Germinal center (tissue), 1 donor: ENCODE results near the gene PARP9.

Source experiments
- DNase-seq: peaks from one replicate; pipeline ENCODE4 v3.0.0; 2012; ENCODE audit warnings: mixed read lengths, low spot score

The PARP9 gene

DNA sequence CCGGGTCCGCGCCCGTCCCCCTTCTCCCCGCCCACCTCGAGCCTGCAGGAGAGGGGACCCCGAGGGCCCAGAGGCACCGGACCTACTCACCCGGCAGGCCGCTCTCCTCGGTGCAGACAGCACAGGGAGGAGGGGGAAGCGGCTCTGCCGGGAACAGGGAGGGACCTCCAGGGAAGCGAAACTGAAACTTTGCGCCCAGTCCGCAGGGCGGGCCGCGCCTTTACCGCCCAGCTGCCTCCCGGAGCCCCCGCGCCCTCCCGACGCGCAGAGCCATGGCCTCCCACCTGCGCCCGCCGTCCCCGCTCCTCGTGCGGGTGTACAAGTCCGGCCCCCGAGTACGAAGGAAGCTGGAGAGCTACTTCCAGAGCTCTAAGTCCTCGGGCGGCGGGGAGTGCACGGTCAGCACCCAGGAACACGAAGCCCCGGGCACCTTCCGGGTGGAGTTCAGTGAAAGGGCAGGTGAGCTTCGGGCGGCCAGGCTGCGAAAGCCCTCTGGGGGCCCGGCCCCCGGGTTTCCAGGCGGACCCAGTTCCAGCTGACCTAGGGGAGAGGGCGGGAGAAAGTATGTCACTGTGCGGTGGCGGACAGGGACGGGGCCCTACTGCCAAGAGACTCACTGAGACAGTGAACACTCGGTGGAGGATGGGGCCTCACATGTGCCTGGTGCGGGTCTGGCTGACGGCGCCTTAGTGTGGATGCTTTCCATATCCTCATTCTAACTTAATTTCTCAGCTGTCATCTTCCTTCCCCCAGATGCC, at the start of gene PARP9, which contains the start of gene DTX3L:
PARP9 (minus strand) TSS at position 146 of the 758 bp plus-strand sequence. CDS start 4,680 bp downstream, outside the sequence.
DTX3L (plus strand) TSS at position 184 of the 758 bp plus-strand sequence; CDS start at position 273, 89 bp downstream.
- peak; percentile 87 for DNase-seq

DNA sequence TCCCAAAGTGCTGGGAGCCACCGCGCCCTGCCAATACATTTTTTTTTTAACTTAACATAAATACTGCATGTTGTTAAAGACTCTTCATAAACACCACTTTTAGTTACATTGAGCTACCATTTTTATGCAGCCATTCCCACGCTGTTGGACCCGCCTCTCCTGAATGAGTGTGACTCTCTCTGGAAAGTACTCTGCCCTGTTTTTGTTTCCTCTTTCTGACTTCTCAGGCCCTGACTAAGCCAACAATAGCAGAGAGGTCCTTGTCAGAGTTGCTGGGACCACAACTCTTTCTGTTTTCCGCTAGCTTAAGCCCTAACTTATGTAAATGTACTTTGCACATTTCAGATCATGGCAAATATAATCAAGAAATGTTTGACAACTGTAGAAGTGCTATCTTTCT, 48.6 kb upstream of the PARP9 start:
- DNase-seq: no peak

DNA sequence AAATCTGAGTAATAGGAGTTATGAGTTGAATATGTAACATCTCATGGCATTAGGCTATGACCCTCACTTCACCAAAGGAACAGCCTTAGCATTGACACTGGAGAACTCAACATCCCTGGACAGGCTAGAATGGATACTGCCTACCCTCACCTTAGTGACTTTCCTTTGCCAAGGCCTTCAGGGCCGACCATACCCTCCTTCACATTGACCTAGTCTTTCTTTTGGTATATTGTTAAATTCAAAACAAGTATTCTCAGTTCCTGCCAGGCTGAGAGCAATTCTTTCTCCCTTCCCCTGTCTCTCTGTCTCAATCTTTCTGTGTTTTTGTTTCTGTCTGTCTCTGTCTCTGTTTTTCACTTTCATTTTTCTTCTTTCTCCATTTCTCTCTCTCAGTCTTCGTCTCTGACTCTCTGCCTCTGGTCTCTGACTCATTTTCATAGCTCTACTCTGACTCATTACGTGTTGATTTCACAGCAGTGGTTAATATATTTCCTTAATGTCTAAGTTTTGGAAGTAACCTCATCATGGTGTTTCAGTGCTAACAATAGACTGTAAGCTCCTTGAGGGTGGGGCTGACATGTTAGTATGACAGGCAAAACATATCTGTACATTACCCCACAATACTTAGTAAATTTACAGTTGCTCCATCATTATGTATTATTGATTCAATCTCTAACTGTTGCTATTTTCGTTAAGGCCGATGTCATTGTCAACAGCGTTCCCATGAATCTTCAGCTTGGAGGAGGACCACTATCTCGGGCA, 45.9 kb upstream of the PARP9 start:
- DNase-seq: no peak

- no peak for DNase-seq
Measured at GRCh38 chr3:122608916-122609315, 44.8 kb upstream of the PARP9 start.

GRCh38 chr3:122606330-122606729, 42.2 kb upstream of the PARP9 start:
- no peak for DNase-seq

DNA sequence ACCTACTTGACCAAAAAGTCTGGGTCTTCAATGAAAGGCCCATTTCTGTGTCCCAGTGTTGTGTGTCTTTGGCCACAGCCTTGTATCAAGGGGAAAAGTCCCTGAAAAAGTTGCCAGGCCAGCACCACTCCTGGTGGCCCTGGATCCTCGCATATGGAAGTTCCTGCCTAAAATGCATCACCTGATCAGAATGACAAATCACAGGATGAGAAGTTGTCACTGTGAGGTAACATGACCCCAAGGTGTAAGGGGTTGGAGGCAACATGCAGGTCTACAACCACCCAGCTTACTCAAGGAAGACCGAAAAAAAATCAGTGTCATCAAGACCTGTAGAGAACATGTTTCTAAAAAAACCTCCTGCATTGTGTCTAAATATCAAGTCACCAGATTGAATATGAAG, 39.0 kb upstream of the PARP9 start:
- no peak for DNase-seq

- no peak for DNase-seq
Measured at GRCh38 chr3:122602011-122602710, 38.1 kb upstream of the PARP9 start.

GRCh38 chr3:122598556-122598955, 34.5 kb upstream of the PARP9 start:
- no peak for DNase-seq

GRCh38 chr3:122598151-122598550, 34.1 kb upstream of the PARP9 start:
- no peak for DNase-seq

- no peak for DNase-seq
Measured at GRCh38 chr3:122594025-122594424, 29.9 kb upstream of the PARP9 start.

GRCh38 chr3:122590610-122591009, 26.5 kb upstream of the PARP9 start:
- no peak for DNase-seq

DNA sequence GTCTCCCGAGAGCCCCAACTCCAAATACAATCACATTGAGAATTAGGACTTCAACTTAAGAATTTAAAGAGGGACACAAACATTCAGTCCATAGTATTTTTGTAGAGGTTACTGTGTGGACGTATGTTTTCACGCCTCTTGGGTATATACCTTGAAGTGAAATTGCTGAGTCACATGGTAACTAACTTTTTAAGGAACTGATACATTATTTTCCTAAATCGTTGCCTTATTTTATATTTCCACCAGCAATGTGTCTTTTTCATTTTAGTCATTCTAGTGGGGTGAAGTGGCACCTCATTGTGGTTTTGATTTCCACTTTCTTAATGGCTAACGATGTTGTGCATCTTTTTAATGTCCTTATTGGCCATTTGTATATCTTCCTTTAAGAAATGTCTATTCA, 25.2 kb upstream of the PARP9 start:
- no peak for DNase-seq

- no peak for DNase-seq
Measured at GRCh38 chr3:122587572-122587971, 23.5 kb upstream of the PARP9 start.

GRCh38 chr3:122586773-122587485, 22.8 kb upstream of the PARP9 start:
- DNase-seq: no peak

DNA sequence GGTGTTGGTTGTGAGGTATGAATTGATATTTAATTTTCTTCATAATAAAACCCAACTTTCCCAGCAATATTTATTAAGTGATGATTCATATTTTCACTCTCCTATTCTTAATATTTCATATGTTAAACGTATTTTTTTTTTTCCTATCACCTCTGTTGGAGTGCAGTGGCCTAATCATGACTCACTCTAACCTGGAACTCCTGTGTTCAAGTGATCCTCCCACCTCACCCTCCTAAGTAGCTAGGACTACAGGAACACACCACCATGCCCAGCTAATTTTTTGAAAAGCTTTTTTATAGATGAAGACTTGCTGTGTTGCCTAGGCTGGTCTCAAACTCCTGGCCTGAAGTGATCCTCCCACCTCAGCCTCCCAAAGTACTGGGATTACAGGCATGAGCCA, 22.0 kb upstream of the PARP9 start:
- DNase-seq: no peak

GRCh38 chr3:122582390-122582789, 18.3 kb upstream of the PARP9 start:
- DNase-seq: no peak

DNA sequence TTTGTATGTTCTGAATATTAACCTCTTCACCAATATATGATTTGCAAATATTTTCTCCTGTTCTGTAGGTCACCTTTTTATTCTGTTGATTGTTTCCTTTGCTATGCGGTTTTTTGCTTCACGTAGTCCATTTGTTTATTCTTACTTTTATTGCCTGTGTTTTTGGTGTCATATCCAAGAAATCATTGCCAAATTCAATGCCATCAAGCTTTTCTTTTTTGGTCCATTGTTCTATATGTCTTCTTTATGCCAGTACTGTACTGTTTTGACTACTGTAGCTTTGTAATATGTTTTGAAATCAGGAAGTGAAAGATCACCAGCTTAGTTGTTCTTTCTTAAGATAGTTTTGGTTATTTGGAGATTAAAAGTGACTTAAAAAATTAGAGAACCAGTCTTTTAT, 17.5 kb upstream of the PARP9 start:
- no peak for DNase-seq

GRCh38 chr3:122580470-122580869, 16.4 kb upstream of the PARP9 start:
- DNase-seq: no peak

GRCh38 chr3:122578069-122578740, 14.1 kb upstream of the PARP9 start:
- no peak for DNase-seq

DNA sequence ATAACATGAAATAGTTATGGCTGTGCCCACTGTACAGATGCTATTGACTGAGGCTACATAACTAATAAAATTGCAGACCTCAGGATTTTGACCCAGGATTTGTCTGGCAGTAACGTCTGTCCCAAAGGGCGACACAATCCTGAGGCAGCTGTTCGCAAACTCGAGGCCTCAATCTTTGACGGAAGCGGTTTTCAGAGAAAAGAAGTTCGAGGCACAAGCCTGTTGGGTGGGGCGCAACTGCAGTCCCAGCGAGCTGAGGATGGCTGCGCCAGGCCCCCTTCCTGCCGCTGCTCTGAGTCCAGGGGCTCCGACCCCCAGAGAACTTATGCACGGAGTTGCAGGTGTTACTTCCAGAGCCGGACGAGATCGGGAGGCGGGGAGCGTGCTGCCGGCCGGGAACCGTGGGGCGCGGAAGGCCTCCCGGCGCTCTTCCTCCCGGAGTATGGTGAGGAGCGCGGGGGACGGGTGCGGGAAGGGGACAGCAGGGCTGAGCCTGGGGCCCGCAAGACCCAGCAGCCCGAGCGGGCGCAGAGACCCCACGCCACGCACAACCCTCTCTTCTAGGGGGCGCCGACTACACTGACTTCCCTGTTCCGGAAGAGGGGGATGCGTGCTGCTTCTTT, 13.4 kb upstream of the PARP9 start, which contains the start of gene PARP15:
PARP15 (plus strand) TSS at position 242 of the 623 bp plus-strand sequence; CDS start at position 260, 18 bp downstream.
- DNase-seq: no peak
